ENCODE data around the gene STK33. TPM values are rescaled to one million over a fixed set of nuclear protein-coding genes. Genes with fewer than 3 reads are reported as not detected.

STK33 gene
- polyA plus RNA-seq, 1 donor from 2014 or later: 13.9 TPM

DNA sequence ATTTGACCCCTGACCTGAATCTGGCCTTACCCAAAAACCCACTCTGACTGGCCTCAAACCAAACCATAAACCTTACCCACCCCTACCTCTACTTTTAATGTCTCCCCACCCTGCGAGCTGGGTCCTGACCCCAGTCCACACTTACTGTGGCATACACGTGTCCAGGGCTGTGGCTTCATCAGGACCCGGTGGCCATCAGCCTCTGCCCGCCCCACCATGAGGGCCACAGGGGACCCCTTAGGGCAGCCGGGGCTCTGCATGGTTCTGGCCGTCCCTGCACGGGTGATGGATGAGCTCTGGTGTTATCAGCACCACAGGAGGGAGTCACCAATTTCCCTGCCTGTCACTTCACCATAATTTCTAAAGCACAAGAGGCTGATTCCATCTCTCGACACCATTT is 242.8 kb downstream of the STK33 start:
- H3K9ac ChIP-seq (ENCODE audit: low read length): no peak overlapping the region
- H3K27ac ChIP-seq (ENCODE audit: low read length): no peak overlapping the region
- H3K4me2 ChIP-seq (ENCODE audit: low read length): no peak overlapping the region
- H3K36me3 ChIP-seq (ENCODE audit: insufficient read depth, low read length): no peaks in the 10 kb centered on the region
- H3K9me2 ChIP-seq (ENCODE audit: insufficient read depth, low read length): no peaks in the 10 kb centered on the region
- no peak overlapping the region for H2AFZ ChIP-seq (ENCODE audit: low read depth, low read length)
- H3K27me3 ChIP-seq (ENCODE audit: insufficient read depth, low read depth, low read length): no peaks in the 10 kb centered on the region
- no peaks in the 10 kb centered on the region for H4K20me1 ChIP-seq (ENCODE audit: insufficient read depth)
- TF ChIP-seq EZH2 (IDR thresholded peaks at IDR 0.05; ENCODE audit: borderline replicate concordance, insufficient read depth, low read length, poor library complexity, severe bottlenecking) (no peak), SMC3 (conservative IDR thresholded peaks at IDR 0.05; ENCODE audit: poor library complexity) (no peak), POLR2AphosphoS5 (IDR thresholded peaks at IDR 0.05) (no peak), MXI1 (conservative IDR thresholded peaks at IDR 0.05; ENCODE audit: poor library complexity, severe bottlenecking) (no peak), TAF1 (IDR thresholded peaks at IDR 0.05; ENCODE audit: low read depth) (no peak), RAD21 (conservative IDR thresholded peaks at IDR 0.05) (no peak), EP300 (conservative IDR thresholded peaks at IDR 0.05; ENCODE audit: poor library complexity, severe bottlenecking) (no peak)
- TF ChIP-seq, protein P1, sequence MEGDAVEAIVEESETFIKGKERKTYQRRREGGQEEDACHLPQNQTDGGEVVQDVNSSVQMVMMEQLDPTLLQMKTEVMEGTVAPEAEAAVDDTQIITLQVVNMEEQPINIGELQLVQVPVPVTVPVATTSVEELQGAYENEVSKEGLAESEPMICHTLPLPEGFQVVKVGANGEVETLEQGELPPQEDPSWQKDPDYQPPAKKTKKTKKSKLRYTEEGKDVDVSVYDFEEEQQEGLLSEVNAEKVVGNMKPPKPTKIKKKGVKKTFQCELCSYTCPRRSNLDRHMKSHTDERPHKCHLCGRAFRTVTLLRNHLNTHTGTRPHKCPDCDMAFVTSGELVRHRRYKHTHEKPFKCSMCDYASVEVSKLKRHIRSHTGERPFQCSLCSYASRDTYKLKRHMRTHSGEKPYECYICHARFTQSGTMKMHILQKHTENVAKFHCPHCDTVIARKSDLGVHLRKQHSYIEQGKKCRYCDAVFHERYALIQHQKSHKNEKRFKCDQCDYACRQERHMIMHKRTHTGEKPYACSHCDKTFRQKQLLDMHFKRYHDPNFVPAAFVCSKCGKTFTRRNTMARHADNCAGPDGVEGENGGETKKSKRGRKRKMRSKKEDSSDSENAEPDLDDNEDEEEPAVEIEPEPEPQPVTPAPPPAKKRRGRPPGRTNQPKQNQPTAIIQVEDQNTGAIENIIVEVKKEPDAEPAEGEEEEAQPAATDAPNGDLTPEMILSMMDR (IDR thresholded peaks at IDR 0.05; ENCODE audit: poor library complexity, severe bottlenecking): no peak
- TF ChIP-seq, protein P2, sequence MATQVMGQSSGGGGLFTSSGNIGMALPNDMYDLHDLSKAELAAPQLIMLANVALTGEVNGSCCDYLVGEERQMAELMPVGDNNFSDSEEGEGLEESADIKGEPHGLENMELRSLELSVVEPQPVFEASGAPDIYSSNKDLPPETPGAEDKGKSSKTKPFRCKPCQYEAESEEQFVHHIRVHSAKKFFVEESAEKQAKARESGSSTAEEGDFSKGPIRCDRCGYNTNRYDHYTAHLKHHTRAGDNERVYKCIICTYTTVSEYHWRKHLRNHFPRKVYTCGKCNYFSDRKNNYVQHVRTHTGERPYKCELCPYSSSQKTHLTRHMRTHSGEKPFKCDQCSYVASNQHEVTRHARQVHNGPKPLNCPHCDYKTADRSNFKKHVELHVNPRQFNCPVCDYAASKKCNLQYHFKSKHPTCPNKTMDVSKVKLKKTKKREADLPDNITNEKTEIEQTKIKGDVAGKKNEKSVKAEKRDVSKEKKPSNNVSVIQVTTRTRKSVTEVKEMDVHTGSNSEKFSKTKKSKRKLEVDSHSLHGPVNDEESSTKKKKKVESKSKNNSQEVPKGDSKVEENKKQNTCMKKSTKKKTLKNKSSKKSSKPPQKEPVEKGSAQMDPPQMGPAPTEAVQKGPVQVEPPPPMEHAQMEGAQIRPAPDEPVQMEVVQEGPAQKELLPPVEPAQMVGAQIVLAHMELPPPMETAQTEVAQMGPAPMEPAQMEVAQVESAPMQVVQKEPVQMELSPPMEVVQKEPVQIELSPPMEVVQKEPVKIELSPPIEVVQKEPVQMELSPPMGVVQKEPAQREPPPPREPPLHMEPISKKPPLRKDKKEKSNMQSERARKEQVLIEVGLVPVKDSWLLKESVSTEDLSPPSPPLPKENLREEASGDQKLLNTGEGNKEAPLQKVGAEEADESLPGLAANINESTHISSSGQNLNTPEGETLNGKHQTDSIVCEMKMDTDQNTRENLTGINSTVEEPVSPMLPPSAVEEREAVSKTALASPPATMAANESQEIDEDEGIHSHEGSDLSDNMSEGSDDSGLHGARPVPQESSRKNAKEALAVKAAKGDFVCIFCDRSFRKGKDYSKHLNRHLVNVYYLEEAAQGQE (IDR thresholded peaks at IDR 0.05; ENCODE audit: borderline replicate concordance): no peak
- H3F3A ChIP-seq (ENCODE audit: insufficient read depth, low read length, poor library complexity, severe bottlenecking): no peaks in the 10 kb centered on the region
- H3K79me2 ChIP-seq (replicated peaks; ENCODE audit: insufficient read depth, low read length): no peaks in the 10 kb centered on the region
- H3K4me3 ChIP-seq (ENCODE audit: low read length): no peak overlapping the region
- no peaks in the 10 kb centered on the region for H3K9me3 ChIP-seq (ENCODE audit: low read length)

GRCh38 chr11:8347978-8348377 is 246.1 kb downstream of the STK33 start:
- Histone ChIP-seq H3K79me2 (replicated peaks; ENCODE audit: insufficient read depth, low read length) (no peaks in the 10 kb centered on the region), H4K20me1 (ENCODE audit: insufficient read depth) (no peaks in the 10 kb centered on the region), H3K27ac (ENCODE audit: low read length) (no peak overlapping the region), H3K9me2 (ENCODE audit: insufficient read depth, low read length) (no peaks in the 10 kb centered on the region), H3K4me2 (ENCODE audit: low read length) (no peak overlapping the region), H3K36me3 (ENCODE audit: insufficient read depth, low read length) (no peaks in the 10 kb centered on the region), H3K4me3 (ENCODE audit: low read length) (no peak overlapping the region), H3K9ac (ENCODE audit: low read length) (no peak overlapping the region), H3K9me3 (ENCODE audit: low read length) (no peaks in the 10 kb centered on the region), H3K27me3 (ENCODE audit: insufficient read depth, low read depth, low read length) (no peaks in the 10 kb centered on the region), H2AFZ (ENCODE audit: low read depth, low read length) (no peak overlapping the region), H3F3A (ENCODE audit: insufficient read depth, low read length, poor library complexity, severe bottlenecking) (no peaks in the 10 kb centered on the region)
- TF ChIP-seq, protein P1 (IDR thresholded peaks at IDR 0.05; ENCODE audit: poor library complexity, severe bottlenecking): no peak
- TF ChIP-seq SMC3 (conservative IDR thresholded peaks at IDR 0.05; ENCODE audit: poor library complexity): no peak
- TF ChIP-seq RAD21 (conservative IDR thresholded peaks at IDR 0.05): no peak
- TF ChIP-seq MXI1 (conservative IDR thresholded peaks at IDR 0.05; ENCODE audit: poor library complexity, severe bottlenecking): no peak

All from neural cell (in vitro differentiated cells).